NCI-H2196 (cell line): ENCODE results near the gene SNAP29.
"Not testable (repeated sequence)": the region's sequence is repeated elsewhere in the genome, so short reads cannot be mapped to it uniquely, and the experiment has no call there.

ENCODE experiments used
- DNase-seq: peaks from one replicate; lab custom pipeline; 2025; ENCODE audit not compliant: unreplicated experiment; lab: John Stamatoyannopoulos, UW

Gene SNAP29

GRCh38 chr22:20927940-20928572 lies 69.2 kb downstream of the SNAP29 start:
- no peak for DNase-seq

- DNase-seq = no peak
These were observed 69.8 kb downstream of the SNAP29 start for GRCh38 chr22:20928573-20928967.

GRCh38 chr22:20930004-20930403 lies 71.2 kb downstream of the SNAP29 start:
- DNase-seq = no peak

- DNase-seq = not testable (repeated sequence)
These were observed 71.6 kb downstream of the SNAP29 start for GRCh38 chr22:20930435-20930834.

GRCh38 chr22:20931126-20931654 lies 72.4 kb downstream of the SNAP29 start:
- DNase-seq = no peak

GRCh38 chr22:20933910-20934309 lies 75.1 kb downstream of the SNAP29 start:
- no peak for DNase-seq

- DNase-seq = not testable (repeated sequence)
These were observed 76.2 kb downstream of the SNAP29 start for GRCh38 chr22:20935049-20935448.

GRCh38 chr22:20935780-20936539 lies 77.2 kb downstream of the SNAP29 start:
- not testable (repeated sequence) for DNase-seq

GRCh38 chr22:20937031-20937793 lies 78.4 kb downstream of the SNAP29 start:
- no peak for DNase-seq

GRCh38 chr22:20937794-20938671 lies 79.2 kb downstream of the SNAP29 start:
- DNase-seq = no peak

- DNase-seq = not testable (repeated sequence)
These were observed 80.8 kb downstream of the SNAP29 start for GRCh38 chr22:20939457-20940185.

GRCh38 chr22:20940186-20940651 lies 81.4 kb downstream of the SNAP29 start:
- no peak for DNase-seq
